GM12878 (cell line): ENCODE data around the gene SPATA1. TPM values are rescaled to one million over a fixed set of nuclear protein-coding genes. Genes with fewer than 3 reads are reported as not detected.

Experiments used
- ATAC-seq: fragments of 200-7000 bp; cut with Tn5 transposase; 3 replicates; pipeline ENCODE4 v1.9.1; 2020; ENCODE audit warnings: mild to moderate bottlenecking, moderate library complexity
- BruUV-seq: library from RNA; stranded (reverse); fragments of 400-500 nt; replicated peaks from 2 replicates; lab custom pipeline; 2021; lab: Mats Ljungman, UMichigan
- CTCF ChIA-PET: fragments of 300-600 bp; sonication (Branson Sonifier 250); formaldehyde crosslinking; extraction: SDS; loops from one replicate; lab custom pipeline; 2021; ENCODE audit warnings: inconsistent platforms; lab: Yijun Ruan, JAX
- POLR2A ChIA-PET: fragments of 350-600 bp; formaldehyde crosslinking; extraction: SDS; loops from one replicate; lab custom pipeline; 2021; ENCODE audit warnings: inconsistent platforms; lab: Charles Lee
- RAD21 ChIA-PET: fragments of 300-600 bp; sonication (Branson Sonifier 250); formaldehyde crosslinking; loops from one replicate; lab custom pipeline; 2023; ENCODE audit warnings: antibody characterized with exemption; ENCODE audit not compliant: unreplicated experiment; lab: Charles Lee
- SMC1A ChIA-PET: fragments of 300-600 bp; sonication (Branson Sonifier 250); formaldehyde crosslinking; loops from one replicate; lab custom pipeline; 2023; ENCODE audit not compliant: unreplicated experiment, uncharacterized antibody; lab: Charles Lee
- DNase-seq: peaks from one replicate; pipeline ENCODE4 v3.0.0-alpha.2; 2011; ENCODE audit warnings: low read depth, low spot score
- FAIRE-seq: peaks from 3 replicates; lab custom pipeline; 2011; peaks lifted over from hg19 to GRCh38; lab: Jason Lieb, UNC
- H2AFZ ChIP-seq: 2 replicates; pipeline ENCODE4 v1.6.0; 2011; ENCODE audit warnings: low read depth, low read length, control low read depth; ENCODE audit not compliant: control insufficient read depth
- H3K27ac ChIP-seq: 2 replicates; pipeline ENCODE4 v1.5.1; 2011; ENCODE audit warnings: control low read depth; ENCODE audit not compliant: control insufficient read depth, insufficient read depth
- H3K27me3 ChIP-seq, 2 experiments: replicated peaks in 1 of 2; 2 replicates each; pipeline versions ENCODE4 v1.6.0 to v1.6.1; 2011; ENCODE audit warnings: low read length in 1 of 2; ENCODE audit not compliant: control insufficient read depth in 2 of 2, insufficient read depth in 2 of 2
- H3K36me3 ChIP-seq, 2 experiments: 2 replicates each; pipeline ENCODE4 v1.5.1; 2011; ENCODE audit warnings: low read length in 1 of 2; ENCODE audit not compliant: control insufficient read depth in 2 of 2, insufficient read depth in 2 of 2
- H3K4me1 ChIP-seq: 2 replicates; pipeline ENCODE4 v1.6.1; 2011; ENCODE audit warnings: mild to moderate bottlenecking, low read length, moderate library complexity, mixed read lengths; ENCODE audit not compliant: control insufficient read depth, insufficient read depth
- H3K4me2 ChIP-seq: 2 replicates; pipeline ENCODE4 v1.6.0; 2011; ENCODE audit warnings: control low read depth; ENCODE audit not compliant: control insufficient read depth, insufficient read depth
- H3K4me3 ChIP-seq: fragments of 200-600 bp; sonication (generic); 2 replicates; pipeline ENCODE4 v1.5.1; 2016
- H3K79me2 ChIP-seq: 2 replicates; pipeline ENCODE4 v1.6.0; 2011; ENCODE audit warnings: low read length; ENCODE audit not compliant: control insufficient read depth, insufficient read depth
- H3K9ac ChIP-seq: 2 replicates; pipeline ENCODE4 v1.8.0; 2011; ENCODE audit warnings: low read length, control low read depth, mixed read lengths; ENCODE audit not compliant: control insufficient read depth, insufficient read depth
- H3K9me3 ChIP-seq: replicated peaks from 3 replicates; pipeline ENCODE4 v1.5.1; 2011; ENCODE audit warnings: mild to moderate bottlenecking, low read length; ENCODE audit not compliant: control insufficient read depth, insufficient read depth
- H4K20me1 ChIP-seq: 2 replicates; pipeline ENCODE4 v1.6.0; 2011; ENCODE audit not compliant: control insufficient read depth, insufficient read depth
- ASH2L ChIP-seq: fragments of 300-600, 200-600 bp; sonication (generic); IDR thresholded peaks from 2 replicates; pipeline ENCODE4 v1.6.1; 2017; ENCODE audit warnings: low read depth, mild to moderate bottlenecking, borderline replicate concordance
- CEBPZ ChIP-seq: fragments of 150-350 bp; IDR thresholded peaks from 2 replicates; pipeline ENCODE4 v1.6.1; 2016; ENCODE audit warnings: low read depth, low read length
- EED ChIP-seq: sonication (generic); IDR thresholded peaks from 2 replicates; pipeline ENCODE4 v1.6.1; 2016; ENCODE audit warnings: antibody characterized with exemption, low read depth
- EP300 ChIP-seq, 2 experiments: fragments of 150-350 bp in 1 of 2; IDR thresholded peaks; 2 replicates each; pipeline ENCODE4 v1.6.1; 2011 to 2012; ENCODE audit warnings: low read depth in 2 of 2, low read length in 2 of 2, borderline replicate concordance in 1 of 2, improper control_type of control experiment in 1 of 2, inconsistent platforms in 1 of 2; ENCODE audit not compliant: control insufficient read depth in 1 of 2
- FOXK2 ChIP-seq: fragments of 450-650 bp; IDR thresholded peaks from 2 replicates; pipeline ENCODE4 v1.6.1; 2017; ENCODE audit warnings: mild to moderate bottlenecking, moderate library complexity
- HCFC1 ChIP-seq: fragments of 150-350 bp; IDR thresholded peaks from 2 replicates; pipeline ENCODE4 v1.6.1; 2014; ENCODE audit warnings: low read length
- HDAC6 ChIP-seq: fragments of 200-600 bp; sonication (generic); IDR thresholded peaks from one replicate; pipeline ENCODE4 v1.8.0; 2017; ENCODE audit warnings: antibody characterized with exemption; ENCODE audit not compliant: unreplicated experiment
- IKZF2 ChIP-seq, 2 experiments: fragments of 450-650 bp; IDR thresholded peaks; 2 replicates each; pipeline ENCODE4 v1.6.1; 2017; ENCODE audit warnings: mild to moderate bottlenecking in 2 of 2, moderate library complexity in 2 of 2
- IRF4 ChIP-seq: IDR thresholded peaks from 2 replicates; pipeline ENCODE4 v1.6.1; 2011; ENCODE audit warnings: low read depth, low read length
- JUNB ChIP-seq: IDR thresholded peaks from 2 replicates; pipeline ENCODE4 v1.6.1; 2016; ENCODE audit warnings: antibody characterized with exemption, mild to moderate bottlenecking
- MEF2A ChIP-seq: IDR thresholded peaks from 2 replicates; pipeline ENCODE4 v1.6.1; 2011; ENCODE audit warnings: low read depth, mild to moderate bottlenecking, low read length, moderate library complexity; ENCODE audit not compliant: insufficient read depth
- PML ChIP-seq: IDR thresholded peaks from 2 replicates; pipeline ENCODE4 v1.6.1; 2012; ENCODE audit warnings: low read length, inconsistent platforms
- REST ChIP-seq: IDR thresholded peaks from 2 replicates; pipeline ENCODE4 v1.6.1; 2012; ENCODE audit warnings: mild to moderate bottlenecking, low read depth, low read length
- ZNF24 ChIP-seq: fragments of 450-650 bp; IDR thresholded peaks from 2 replicates; pipeline ENCODE4 v1.6.1; 2017; ENCODE audit warnings: antibody characterized with exemption, mild to moderate bottlenecking
- ZNF622 ChIP-seq: fragments of 450-650 bp; IDR thresholded peaks from 2 replicates; pipeline ENCODE4 v1.6.1; 2017; ENCODE audit warnings: mild to moderate bottlenecking, inconsistent platforms
- WGBS: methylation state at CpG from one replicate; pipeline ENCODE4 v1.1.6; 2016; ENCODE audit warnings: low lambda C conversion rate; ENCODE audit not compliant: insufficient replicate concordance, insufficient coverage; ENCODE audit errors: missing lambda C conversion rate; 5-methylcytosine and 5-hydroxymethylcytosine counted together
- in situ Hi-C: fragments of 300-500 bp; cut with MboI; formaldehyde crosslinking; loops from 9 replicates; pipeline ENCODE4 v1.14.3; 2018; ENCODE audit warnings: mixed read lengths
- intact Hi-C: fragments of 100-400 bp; cut with micrococcal nuclease; formaldehyde crosslinking; loops from one replicate; pipeline ENCODE4 v1.14.2; 2022; ENCODE audit not compliant: unreplicated experiment
- polyA plus RNA-seq, 11 experiments: library from polyadenylated mRNA; depleted of rRNA in 4 of 11; unstranded in 6 of 11; stranded (reverse) in 5 of 11; fragments of >200 nt; fragmentation: Nextera tagmentation in 4 of 11; fragmentation: Illumina TruSeq in 1 of 11; extraction: Ambion mirVana in 4 of 11; extraction: Trizol in 1 of 11; gene quantifications; 1 replicate in 1 of 11; 2 replicates in 10 of 11; pipeline versions ENCODE4 v1.2.1 to v1.2.3, GENCODE V29; 2011 to 2016; ENCODE audit warnings: inconsistent platforms in 2 of 11, missing spikeins in 2 of 11, low read depth in 1 of 11
- total RNA-seq, 4 experiments: library from RNA; depleted of rRNA in 3 of 4; stranded (reverse); fragments of >200 nt in 3 of 4; fragmentation: Illumina TruSeq in 1 of 4; extraction: Trizol in 1 of 4; gene quantifications; 2 replicates each; pipeline versions ENCODE4 v1.2.1 to v1.2.3, GENCODE V29; 2013 to 2021

SPATA1 gene
- total and polyA plus RNA-seq, 10 of the 15 experiments (the other 5 are each of a cell fraction or from before 2014, with no cell fraction given), result 0.74 to 2.4 (median 1.9) TPM

- intact Hi-C loops (no loop called here), in situ Hi-C loops (no loop called here)
- H3K9me3 ChIP-seq, result peaks cover 7% of the 10 kb centered on the region; the same call in 2 of the 3 replicates
- ChIA-PET SMC1A (interaction anchor here (0.7 to 4.8 kb wide), 21 partner anchors 9 to 280 kb away, joined by 3 to 61 read pairs (median 4); partner anchors contain the start of genes CTBS, GNG5 and SPATA1), RAD21 (interaction anchor here (1.1 to 2.6 kb wide), 10 partner anchors 23 to 778 kb away, joined by 3 to 19 read pairs (median 4); partner anchors contain the start of genes CTBS, GNG5 and SPATA1), CTCF (interaction anchor here (0.6 to 5.3 kb wide), 9 partner anchors 9 to 775 kb away, joined by 3 to 43 read pairs (median 3); partner anchors contain the start of genes GNG5 and SPATA1), POLR2A (interaction anchor here (1.0 to 3.8 kb wide), 6 partner anchors 9 to 244 kb away, joined by 3 to 27 read pairs (median 11); partner anchors contain the start of genes CTBS, GNG5 and SPATA1)
- no peak overlapping the region for H3K27ac ChIP-seq
- no peaks in the 10 kb centered on the region for H3K4me1 ChIP-seq
- H4K20me1 ChIP-seq, result no peaks in the 10 kb centered on the region
- ATAC-seq (peak; percentile 59), DNase-seq (no peak), FAIRE-seq (no peak)
- peaks cover 29% of the 10 kb centered on the region for H3K79me2 ChIP-seq
- WGBS, result 12% methylated on average over 4 of the region's 4 CpGs
- no TSS peak for BruUV-seq
- H3K27me3 ChIP-seq, result no peaks in the 10 kb centered on the region
- peak overlapping the region; percentile 87 for H3K4me3 ChIP-seq
- peak overlapping the region; percentile 78 for H3K4me2 ChIP-seq
- no peak overlapping the region for H2AFZ ChIP-seq
- no peak overlapping the region for H3K9ac ChIP-seq
- no peak for TF ChIP-seq ZNF622
- no peak for TF ChIP-seq HCFC1
- 0 out of 2 replicates have a peak, but pooled peaks have one; percentile 16 for TF ChIP-seq MEF2A
- TF ChIP-seq REST, result no peak
- TF ChIP-seq ZNF24, result no peak
- no peak for TF ChIP-seq HDAC6
- TF ChIP-seq ASH2L, result no peak
- no peak for TF ChIP-seq FOXK2
- TF ChIP-seq CEBPZ, result no peak
- TF ChIP-seq PML, result no peak
- peak; percentile 43; the same call in 1 of the 2 replicates for TF ChIP-seq IRF4
- no peak for TF ChIP-seq IKZF2 (IDR thresholded peaks at IDR 0.05)
- no peak for TF ChIP-seq EED
- TF ChIP-seq JUNB, result peak; percentile 79
- TF ChIP-seq EP300 (IDR thresholded peaks at IDR 0.05; ENCODE audit: borderline replicate concordance in 1 of 2, control insufficient read depth in 1 of 2, low read depth in 2 of 2, low read length in 2 of 2), result no peak
- peaks cover 0 to 13% of the 10 kb centered on the region in 2 experiments; a peak in 1 of 4 replicates for H3K36me3 ChIP-seq
Measured at GRCh38 chr1:84480650-84481049, 25.5 kb upstream of the SPATA1 start.
